ENCODE measurements around the gene EBI3.
A peak's percentile ranks its signal among the peaks of the same experiment; 100 is the strongest.
"Not testable (repeated sequence)": the region's sequence is repeated elsewhere in the genome, so short reads cannot be mapped to it uniquely, and the experiment has no call there.

The EBI3 gene

GRCh38 chr19:4185413-4186086, 43.8 kb upstream of the EBI3 start:
- DNase-seq (ENCODE audit: low read depth in 2 of 2): no peak
- no peak overlapping the region for H3K4me3 ChIP-seq (replicated peaks in 1 of 2; ENCODE audit: low read depth in 2 of 2, low read length in 2 of 2)

GRCh38 chr19:4186087-4186993, 43.0 kb upstream of the EBI3 start:
- H3K4me3 ChIP-seq (replicated peaks in 1 of 2; ENCODE audit: low read depth in 2 of 2, low read length in 2 of 2): no peak overlapping the region
- DNase-seq (ENCODE audit: low read depth in 2 of 2): peak; percentile 78 to 79
- peak; percentile 90 for TF ChIP-seq CTCF (IDR thresholded peaks at IDR 0.05; ENCODE audit: low read depth, low read length)

More at GRCh38 chr19:4185413-4186086, 43.8 kb upstream of the EBI3 start:
- TF ChIP-seq CTCF (IDR thresholded peaks at IDR 0.05; ENCODE audit: low read depth, low read length): no peak

DNA sequence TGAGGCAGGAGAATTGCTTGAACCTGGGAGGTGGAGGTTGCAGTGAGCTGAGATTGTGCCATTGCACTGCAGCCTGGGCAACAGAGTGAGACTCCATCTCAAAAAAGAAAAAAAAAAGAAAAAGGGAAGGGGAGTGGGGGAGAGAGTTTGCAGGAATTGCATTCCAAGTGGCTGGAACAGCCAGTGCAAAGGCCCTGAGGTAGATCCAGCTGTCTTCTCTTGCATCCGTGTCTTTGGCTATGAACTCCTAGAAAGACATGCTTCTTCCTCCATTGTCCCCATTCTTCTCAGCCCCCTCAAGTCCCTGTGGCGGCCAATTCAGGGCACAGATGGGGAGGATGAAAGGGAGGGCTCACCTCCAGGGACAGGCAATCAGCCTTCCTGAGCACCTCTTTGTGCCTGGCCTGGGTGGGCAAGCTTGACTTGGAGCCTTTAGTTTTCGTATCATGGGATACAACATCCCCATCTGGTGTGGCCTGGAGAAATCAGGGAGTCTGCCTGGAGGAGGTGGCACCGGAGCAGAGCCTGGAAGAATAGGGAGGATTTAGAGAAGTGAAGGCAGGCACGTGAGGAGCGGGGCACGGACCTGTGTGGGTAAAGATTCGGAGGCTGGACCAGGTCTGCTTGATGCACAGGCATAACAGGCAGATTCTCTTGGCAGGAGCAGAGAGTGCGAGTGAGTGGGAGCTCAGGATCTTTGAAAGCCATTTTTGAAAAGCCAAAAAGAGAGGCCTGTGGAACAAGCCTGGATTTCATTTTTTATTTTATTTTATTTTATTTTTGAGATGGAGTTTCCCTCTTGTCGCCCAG, 41.8 kb upstream of the EBI3 start:
- TF ChIP-seq CTCF (IDR thresholded peaks at IDR 0.05; ENCODE audit: low read depth, low read length): no peak
- no peak for DNase-seq (ENCODE audit: low read depth in 2 of 2)
- no peak overlapping the region for H3K4me3 ChIP-seq (replicated peaks in 1 of 2; ENCODE audit: low read depth in 2 of 2, low read length in 2 of 2)

DNA sequence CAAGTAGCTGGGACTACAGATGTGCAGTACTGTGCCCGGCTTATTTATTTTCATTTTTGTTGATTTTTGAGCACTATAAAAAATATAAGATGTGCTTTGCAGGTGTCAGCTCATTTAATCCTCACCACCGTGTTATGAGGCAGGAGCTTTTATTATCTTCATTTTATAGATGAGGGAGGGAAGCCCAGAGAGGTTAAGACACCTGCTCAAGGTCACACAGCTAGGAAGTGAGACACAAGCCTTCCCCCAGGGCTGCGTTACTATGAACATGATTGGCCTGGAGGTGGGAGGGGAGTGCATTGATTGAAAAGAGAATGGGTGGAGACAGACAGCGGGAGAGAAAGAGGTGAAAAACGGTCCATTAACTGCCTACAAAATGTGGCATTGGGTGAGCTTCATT, 39.7 kb upstream of the EBI3 start:
- no peak for TF ChIP-seq CTCF (IDR thresholded peaks at IDR 0.05; ENCODE audit: low read depth, low read length)
- no peak for DNase-seq (ENCODE audit: low read depth in 2 of 2)
- H3K4me3 ChIP-seq (replicated peaks in 1 of 2; ENCODE audit: low read depth in 2 of 2, low read length in 2 of 2): no peak overlapping the region

GRCh38 chr19:4192537-4192936, 36.8 kb upstream of the EBI3 start:
- DNase-seq (ENCODE audit: low read depth in 2 of 2); H3K4me3 ChIP-seq (replicated peaks in 1 of 2; ENCODE audit: low read depth in 2 of 2, low read length in 2 of 2): not testable (repeated sequence)

DNA sequence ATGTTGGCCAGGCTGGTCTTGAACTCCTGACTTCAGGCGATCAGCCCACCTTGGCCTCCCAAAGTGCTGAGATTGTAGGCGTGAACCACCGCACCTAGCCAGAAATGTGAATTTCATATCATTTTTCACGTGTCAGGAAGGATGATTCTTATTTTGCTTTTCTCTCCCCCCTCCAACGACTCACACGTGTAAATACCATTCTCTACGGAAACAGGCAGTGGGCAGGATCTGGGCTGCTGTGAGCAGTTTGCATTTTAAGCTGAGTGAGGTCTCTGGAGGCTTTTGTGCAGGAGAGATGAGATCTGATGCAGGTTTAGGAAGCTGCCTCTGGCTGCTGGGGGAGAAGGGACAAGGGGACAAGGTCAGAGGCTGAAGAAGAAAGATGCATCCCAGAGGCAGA, 35.0 kb upstream of the EBI3 start:
- no peak for TF ChIP-seq CTCF (IDR thresholded peaks at IDR 0.05; ENCODE audit: low read depth, low read length)
- H3K4me3 ChIP-seq (replicated peaks in 1 of 2; ENCODE audit: low read depth in 2 of 2, low read length in 2 of 2): no peak overlapping the region
- no peak for DNase-seq (ENCODE audit: low read depth in 2 of 2)

DNA sequence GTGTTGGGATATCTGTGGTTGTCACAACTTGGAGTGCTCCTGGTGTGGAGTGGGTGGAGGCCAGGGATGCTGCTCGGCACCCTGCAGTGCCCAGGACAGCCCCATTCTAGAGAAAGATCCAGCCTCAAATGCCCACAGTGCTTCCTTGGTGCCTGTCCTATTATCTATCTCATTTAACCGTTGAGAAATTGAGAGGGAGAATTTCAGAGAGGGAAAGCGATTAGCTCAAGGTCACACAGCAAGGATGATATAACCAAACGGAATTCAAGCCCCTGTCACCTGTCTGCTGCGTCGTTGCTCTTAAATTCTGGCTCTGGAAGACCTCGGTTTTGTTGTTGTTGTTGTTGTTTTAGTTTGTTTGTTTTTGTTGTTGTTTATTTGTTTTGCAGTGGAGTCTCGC, 33.3 kb upstream of the EBI3 start:
- no peak for DNase-seq (ENCODE audit: low read depth in 2 of 2)
- no peak overlapping the region for H3K4me3 ChIP-seq (replicated peaks in 1 of 2; ENCODE audit: low read depth in 2 of 2, low read length in 2 of 2)
- no peak for TF ChIP-seq CTCF (IDR thresholded peaks at IDR 0.05; ENCODE audit: low read depth, low read length)

Data from cardiac fibroblast (primary cell).